HL-60 (cell line): ENCODE results near the gene DHRS7.

Source experiments
- CTCF ChIP-seq: IDR thresholded peaks from one replicate; pipeline ENCODE4 v1.5.1; 2011; ENCODE audit warnings: low read length, control low read depth, inconsistent platforms; ENCODE audit not compliant: insufficient read depth
- POLR2AphosphoS5 ChIP-seq: IDR thresholded peaks from 2 replicates; pipeline ENCODE4 v1.6.1; 2012; ENCODE audit warnings: low read depth
- REST ChIP-seq: IDR thresholded peaks from 2 replicates; pipeline ENCODE4 v1.6.1; 2012; ENCODE audit warnings: low read depth; ENCODE audit not compliant: insufficient replicate concordance
- SPI1 ChIP-seq: IDR thresholded peaks from 2 replicates; pipeline ENCODE4 v1.6.1; 2012; ENCODE audit warnings: low read depth, mild to moderate bottlenecking, borderline replicate concordance

- no peak for TF ChIP-seq CTCF
- no peak for TF ChIP-seq POLR2AphosphoS5
- TF ChIP-seq SPI1 = no peak
- no peak for TF ChIP-seq REST
These were observed 39.3 kb downstream of the DHRS7 start for GRCh38 chr14:60125918-60126317.
